Measurements from ENCODE around the gene MYO15A.

MYO15A gene

GRCh38 chr17:18108401-18109312, at the start of gene MYO15A:
Gene MYO15A, plus strand, starts transcription at chr17:18108756. Its CDS starts 10,045 bp downstream, at chr17:18118801.
- Histone ChIP-seq H3F3A (ENCODE audit: low read depth) (no peaks in the 10 kb centered on the region), H3K9me3 (ENCODE audit: insufficient read depth, low read depth, low read length) (no peaks in the 10 kb centered on the region), H3K9ac (ENCODE audit: low read depth, low read length, poor library complexity, severe bottlenecking) (no peak within 1 kb of the TSS), H4K20me1 (ENCODE audit: insufficient read depth, low read length, poor library complexity, severe bottlenecking) (no peaks in the 10 kb centered on the region), H3K4me1 (ENCODE audit: insufficient read depth, low read length, poor library complexity, severe bottlenecking) (peaks cover 5% of the 10 kb centered on the region), H3K79me2 (ENCODE audit: insufficient read depth, low read length) (no peaks in the 10 kb centered on the region), H3K4me3 (ENCODE audit: low read length, poor library complexity, severe bottlenecking) (no peak within 1 kb of the TSS), H3K27me3 (ENCODE audit: insufficient read depth, low read length, poor library complexity, severe bottlenecking) (no peaks in the 10 kb centered on the region), H3K9me2 (replicated peaks; ENCODE audit: low read depth, low read length) (no peaks in the 10 kb centered on the region), H2AFZ (ENCODE audit: low read length) (no peak within 1 kb of the TSS), H3K4me2 (ENCODE audit: low read depth, low read length, poor library complexity, severe bottlenecking) (no peak within 1 kb of the TSS), H3K36me3 (ENCODE audit: insufficient read depth, low read length) (no peaks in the 10 kb centered on the region; the same call in 1 of the 2 replicates)
- TF ChIP-seq CTCF (conservative IDR thresholded peaks at IDR 0.05; ENCODE audit: low read length) (no peak), EZH2phosphoT487 (IDR thresholded peaks at IDR 0.05; ENCODE audit: borderline replicate concordance) (no peak)

DNA sequence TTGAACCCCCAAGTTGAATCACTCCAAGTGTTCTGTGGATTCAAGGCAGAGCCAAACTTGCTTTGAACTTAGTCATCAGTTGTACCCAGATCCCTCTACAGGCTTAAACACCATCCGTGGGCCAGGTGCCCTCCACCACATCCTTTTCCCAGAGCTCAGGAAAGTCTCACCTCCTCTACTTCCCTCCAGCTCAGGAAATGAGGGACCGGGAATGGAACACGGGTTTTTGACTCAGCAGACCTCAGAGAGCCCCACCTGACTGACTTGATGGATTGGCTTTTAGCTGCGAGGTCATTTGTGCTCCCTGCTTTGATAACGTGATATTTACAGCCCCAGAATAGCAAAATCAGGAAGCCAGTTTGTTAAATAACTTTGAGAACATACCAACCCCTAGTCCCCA, 49.3 kb upstream of the MYO15A start:
- Histone ChIP-seq H3K9me3 (ENCODE audit: insufficient read depth, low read depth, low read length) (no peaks in the 10 kb centered on the region), H2AFZ (ENCODE audit: low read length) (no peak overlapping the region), H3F3A (ENCODE audit: low read depth) (no peaks in the 10 kb centered on the region), H4K20me1 (ENCODE audit: insufficient read depth, low read length, poor library complexity, severe bottlenecking) (no peaks in the 10 kb centered on the region), H3K4me3 (ENCODE audit: low read length, poor library complexity, severe bottlenecking) (no peak overlapping the region), H3K9ac (ENCODE audit: low read depth, low read length, poor library complexity, severe bottlenecking) (no peak overlapping the region), H3K9me2 (replicated peaks; ENCODE audit: low read depth, low read length) (no peaks in the 10 kb centered on the region), H3K4me1 (ENCODE audit: insufficient read depth, low read length, poor library complexity, severe bottlenecking) (no peaks in the 10 kb centered on the region), H3K36me3 (ENCODE audit: insufficient read depth, low read length) (peaks cover 62% of the 10 kb centered on the region; the same call in 1 of the 2 replicates), H3K27me3 (ENCODE audit: insufficient read depth, low read length, poor library complexity, severe bottlenecking) (no peaks in the 10 kb centered on the region), H3K79me2 (ENCODE audit: insufficient read depth, low read length) (no peaks in the 10 kb centered on the region), H3K4me2 (ENCODE audit: low read depth, low read length, poor library complexity, severe bottlenecking) (no peak overlapping the region)
- TF ChIP-seq CTCF (conservative IDR thresholded peaks at IDR 0.05; ENCODE audit: low read length) = no peak
- no peak for TF ChIP-seq EZH2phosphoT487 (IDR thresholded peaks at IDR 0.05; ENCODE audit: borderline replicate concordance)

DNA sequence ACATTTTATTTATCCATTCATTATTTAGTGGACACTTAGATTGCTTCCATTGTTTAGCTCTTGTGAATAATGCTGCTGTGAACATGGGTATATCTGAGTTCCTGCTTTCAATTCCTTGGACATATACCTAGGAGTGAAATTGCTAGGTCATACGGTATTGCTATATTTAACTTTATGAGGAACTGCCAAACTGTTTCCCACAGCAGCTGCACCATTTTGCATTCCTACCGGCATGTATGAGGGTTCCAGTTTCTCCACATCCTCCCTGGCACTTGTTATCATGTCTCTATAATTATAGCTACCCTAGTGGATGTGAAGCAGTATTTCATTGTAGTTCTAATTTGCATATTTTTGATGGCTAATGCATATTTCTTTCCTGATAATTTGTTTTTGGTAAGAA, 44.5 kb upstream of the MYO15A start:
- Histone ChIP-seq H3K9me3 (ENCODE audit: insufficient read depth, low read depth, low read length) (no peaks in the 10 kb centered on the region), H4K20me1 (ENCODE audit: insufficient read depth, low read length, poor library complexity, severe bottlenecking) (no peaks in the 10 kb centered on the region), H3K27me3 (ENCODE audit: insufficient read depth, low read length, poor library complexity, severe bottlenecking) (no peaks in the 10 kb centered on the region), H3K4me2 (ENCODE audit: low read depth, low read length, poor library complexity, severe bottlenecking) (no peak overlapping the region), H3K79me2 (ENCODE audit: insufficient read depth, low read length) (no peaks in the 10 kb centered on the region), H2AFZ (ENCODE audit: low read length) (no peak overlapping the region), H3K9ac (ENCODE audit: low read depth, low read length, poor library complexity, severe bottlenecking) (no peak overlapping the region), H3K36me3 (ENCODE audit: insufficient read depth, low read length) (peaks cover 53% of the 10 kb centered on the region; the same call in 1 of the 2 replicates), H3K4me3 (ENCODE audit: low read length, poor library complexity, severe bottlenecking) (no peak overlapping the region), H3K4me1 (ENCODE audit: insufficient read depth, low read length, poor library complexity, severe bottlenecking) (no peaks in the 10 kb centered on the region), H3F3A (ENCODE audit: low read depth) (no peaks in the 10 kb centered on the region), H3K9me2 (replicated peaks; ENCODE audit: low read depth, low read length) (no peaks in the 10 kb centered on the region)
- no peak for TF ChIP-seq CTCF (conservative IDR thresholded peaks at IDR 0.05; ENCODE audit: low read length)
- TF ChIP-seq EZH2phosphoT487 (IDR thresholded peaks at IDR 0.05; ENCODE audit: borderline replicate concordance) = no peak

Measured in Loucy (cell line).